A673 (cell line): ENCODE results near the gene NEDD9. TPM values are rescaled to one million over a fixed set of nuclear protein-coding genes. Genes with fewer than 3 reads are reported as not detected.
A peak's percentile ranks its signal among the peaks of the same experiment; 100 is the strongest.

Source experiments
- BruUV-seq: library from RNA; stranded (reverse); fragments of 400-500 nt; replicated peaks from 2 replicates; lab custom pipeline; 2021; lab: Mats Ljungman, UMichigan
- CTCF ChIA-PET: fragments of 300-600 bp; sonication (Branson Sonifier 250); formaldehyde crosslinking; loops from one replicate; lab custom pipeline; 2022; ENCODE audit warnings: antibody characterized with exemption; lab: Charles Lee
- POLR2A ChIA-PET: fragments of 300-600 bp; sonication (Branson Sonifier 250); formaldehyde crosslinking; loops from one replicate; lab custom pipeline; 2022; ENCODE audit warnings: antibody characterized with exemption; ENCODE audit not compliant: low non-redundant PET; lab: Charles Lee
- DNase-seq: peaks from one replicate; pipeline ENCODE4 v3.0.0-alpha.2; 2015; ENCODE audit warnings: low spot score
- H3K27ac ChIP-seq: fragments of 200-600 bp; sonication (generic); 2 replicates; pipeline ENCODE4 v1.5.1; 2016; ENCODE audit warnings: mixed run types, low read depth, mild to moderate bottlenecking, mixed read lengths, antibody characterized with exemption, low read length; ENCODE audit not compliant: poor library complexity, severe bottlenecking
- H3K27me3 ChIP-seq: fragments of 200-600 bp; sonication (generic); replicated peaks from 2 replicates; pipeline ENCODE4 v1.6.1; 2017; ENCODE audit warnings: mixed run types, low read depth, mild to moderate bottlenecking, mixed read lengths, antibody characterized with exemption, low read length; ENCODE audit not compliant: insufficient read depth, poor library complexity
- H3K36me3 ChIP-seq: fragments of 200-600 bp; sonication (generic); 2 replicates; pipeline ENCODE4 v1.6.1; 2016; ENCODE audit warnings: mixed run types, mild to moderate bottlenecking, mixed read lengths, antibody characterized with exemption, low read length; ENCODE audit not compliant: insufficient read depth, poor library complexity, severe bottlenecking
- H3K4me1 ChIP-seq: fragments of 200-600 bp; sonication (generic); 2 replicates; pipeline ENCODE4 v1.6.1; 2017; ENCODE audit warnings: mixed run types, mild to moderate bottlenecking, mixed read lengths, antibody characterized with exemption, low read length; ENCODE audit not compliant: insufficient read depth, poor library complexity, severe bottlenecking
- H3K4me3 ChIP-seq: fragments of 200-600 bp; sonication (generic); 2 replicates; pipeline ENCODE4 v1.5.1; 2016; ENCODE audit warnings: low read depth, mixed run types, mild to moderate bottlenecking, mixed read lengths, low read length; ENCODE audit not compliant: poor library complexity, severe bottlenecking
- H3K9me3 ChIP-seq: fragments of 200-600 bp; sonication (generic); 2 replicates; pipeline ENCODE4 v1.6.1; 2016; ENCODE audit warnings: mixed run types, low read depth, mild to moderate bottlenecking, mixed read lengths, antibody characterized with exemption, low read length; ENCODE audit not compliant: poor library complexity, severe bottlenecking
- EZH2 ChIP-seq: fragments of 200-600 bp; sonication (generic); IDR thresholded peaks from 2 replicates; pipeline ENCODE4 v1.6.1; 2017; ENCODE audit warnings: borderline replicate concordance, low read depth, mild to moderate bottlenecking, mixed read lengths, antibody characterized with exemption, low read length; ENCODE audit not compliant: poor library complexity, severe bottlenecking
- intact Hi-C: fragments of 100-400 bp; cut with micrococcal nuclease; formaldehyde crosslinking; loops from one replicate; pipeline ENCODE4 v1.10.0; 2022; ENCODE audit not compliant: unreplicated experiment
- total RNA-seq: library from RNA; stranded (reverse); gene quantifications from 2 replicates; pipeline ENCODE4 v1.2.3, GENCODE V29; 2021
- TF ChIP-seq, protein P1 (sequence below): fragments of 300-800, 200-600 bp; sonication (generic); conservative IDR thresholded peaks from 2 replicates; pipeline ENCODE4 v1.5.1; 2017; ENCODE audit warnings: low read depth, mild to moderate bottlenecking, antibody characterized with exemption, low read length, moderate library complexity, mixed read lengths

NEDD9 gene
- total RNA-seq, 1 experiment from 2014 or later = 6.6 TPM

DNA sequence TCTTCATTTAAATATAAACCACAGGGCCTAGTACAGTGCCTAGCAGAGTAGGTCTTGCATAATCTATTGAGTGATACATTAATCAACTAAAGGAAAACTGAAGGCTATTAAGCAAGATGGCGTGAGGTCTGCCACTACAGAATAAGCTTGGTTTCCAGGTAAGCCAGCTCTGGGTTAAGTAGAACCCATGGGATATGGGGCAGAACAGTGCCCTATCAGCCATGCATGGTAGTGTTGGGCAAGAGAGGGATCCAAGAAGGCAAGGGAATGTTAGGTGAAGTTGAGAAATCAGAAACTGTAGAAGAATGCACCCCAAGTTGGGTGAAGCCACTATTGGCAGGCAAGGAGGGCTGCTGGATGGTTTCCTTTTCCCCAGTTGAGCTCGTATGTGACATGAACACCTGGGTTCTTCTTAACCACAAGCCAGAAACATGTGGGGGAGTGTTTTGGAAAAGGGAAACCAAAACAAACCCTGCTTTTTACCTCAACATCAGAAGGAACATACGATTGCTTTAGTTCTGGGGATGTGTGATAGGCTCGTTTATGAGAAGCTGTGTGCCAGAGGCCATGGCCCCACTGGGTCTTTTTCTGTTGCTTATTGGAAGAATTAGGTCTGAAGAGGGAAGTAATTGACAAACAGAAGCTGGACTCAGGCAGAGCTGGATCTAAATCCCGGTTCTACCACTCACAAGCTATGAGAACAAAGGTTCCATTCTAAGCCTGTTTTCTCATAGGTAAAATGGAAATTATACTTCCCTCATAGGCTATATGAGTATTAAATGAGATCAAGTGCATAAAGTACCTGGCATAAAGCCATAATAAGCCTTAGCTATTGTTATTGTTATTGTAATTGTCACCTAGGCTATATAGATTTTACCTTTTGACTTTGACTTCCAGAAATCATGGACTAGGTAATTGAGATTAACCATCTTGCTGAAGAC lies 33.5 kb downstream of the NEDD9 start:
- ChIA-PET POLR2A (no interaction called here), CTCF (no interaction called here)
- Histone ChIP-seq H3K27ac (no peak overlapping the region), H3K4me1 (peaks cover 66% of the 10 kb centered on the region), H3K27me3 (no peaks in the 10 kb centered on the region), H3K36me3 (no peaks in the 10 kb centered on the region), H3K4me3 (no peak overlapping the region), H3K9me3 (no peaks in the 10 kb centered on the region)
- intact Hi-C loops = no loop called here
- no peak for TF ChIP-seq EZH2
- TF ChIP-seq, protein P1, sequence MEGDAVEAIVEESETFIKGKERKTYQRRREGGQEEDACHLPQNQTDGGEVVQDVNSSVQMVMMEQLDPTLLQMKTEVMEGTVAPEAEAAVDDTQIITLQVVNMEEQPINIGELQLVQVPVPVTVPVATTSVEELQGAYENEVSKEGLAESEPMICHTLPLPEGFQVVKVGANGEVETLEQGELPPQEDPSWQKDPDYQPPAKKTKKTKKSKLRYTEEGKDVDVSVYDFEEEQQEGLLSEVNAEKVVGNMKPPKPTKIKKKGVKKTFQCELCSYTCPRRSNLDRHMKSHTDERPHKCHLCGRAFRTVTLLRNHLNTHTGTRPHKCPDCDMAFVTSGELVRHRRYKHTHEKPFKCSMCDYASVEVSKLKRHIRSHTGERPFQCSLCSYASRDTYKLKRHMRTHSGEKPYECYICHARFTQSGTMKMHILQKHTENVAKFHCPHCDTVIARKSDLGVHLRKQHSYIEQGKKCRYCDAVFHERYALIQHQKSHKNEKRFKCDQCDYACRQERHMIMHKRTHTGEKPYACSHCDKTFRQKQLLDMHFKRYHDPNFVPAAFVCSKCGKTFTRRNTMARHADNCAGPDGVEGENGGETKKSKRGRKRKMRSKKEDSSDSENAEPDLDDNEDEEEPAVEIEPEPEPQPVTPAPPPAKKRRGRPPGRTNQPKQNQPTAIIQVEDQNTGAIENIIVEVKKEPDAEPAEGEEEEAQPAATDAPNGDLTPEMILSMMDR = no peak
- DNase-seq = no peak
- BruUV-seq = no TSS peak

DNA sequence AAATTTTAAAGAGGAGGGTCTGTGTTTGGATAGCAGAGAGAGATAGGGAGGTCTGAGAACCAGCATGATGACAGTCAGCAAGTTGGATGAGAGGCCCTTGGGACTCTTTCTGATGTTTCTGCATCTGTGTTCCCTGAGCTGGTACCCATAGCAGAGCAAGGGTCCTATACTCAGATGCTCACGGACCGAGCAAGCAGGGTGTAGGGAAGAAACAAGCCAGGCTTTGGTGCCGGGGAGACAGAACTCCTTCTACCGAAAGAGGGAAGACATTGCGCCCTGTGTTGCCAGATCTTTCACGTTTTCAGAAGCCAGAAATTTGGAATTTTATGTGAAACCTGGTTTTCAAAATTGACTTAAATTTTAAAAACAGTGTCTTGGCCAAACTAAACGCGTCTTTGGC lies 34.6 kb downstream of the NEDD9 start:
- no TSS peak for BruUV-seq
- no peaks in the 10 kb centered on the region for H3K36me3 ChIP-seq
- POLR2A ChIA-PET = no interaction called here
- CTCF ChIA-PET = no interaction called here
- H3K9me3 ChIP-seq = no peaks in the 10 kb centered on the region
- no peak overlapping the region for H3K4me3 ChIP-seq
- DNase-seq = no peak
- H3K4me1 ChIP-seq = peaks cover 61% of the 10 kb centered on the region
- H3K27me3 ChIP-seq = no peaks in the 10 kb centered on the region
- H3K27ac ChIP-seq = peak overlapping the region; percentile 72
- intact Hi-C loops = no loop called here
- TF ChIP-seq, protein P1 = no peak
- no peak for TF ChIP-seq EZH2

DNA sequence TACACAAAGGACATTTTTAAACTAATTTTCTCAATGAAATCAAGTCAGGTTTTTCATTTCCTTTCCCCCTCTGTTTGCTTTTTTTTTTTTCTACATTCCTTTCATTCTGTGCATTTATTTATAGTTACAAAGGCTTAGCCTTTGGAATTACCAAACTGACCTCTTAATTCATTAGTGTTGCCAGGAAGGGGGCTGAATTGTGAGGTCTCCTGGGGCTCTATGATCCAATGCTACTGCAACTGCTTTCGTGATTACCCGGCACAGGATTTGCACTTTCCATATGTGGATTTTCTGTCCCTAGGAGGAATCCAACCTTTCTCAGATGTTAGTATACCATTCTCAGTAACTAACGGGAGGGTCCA lies 35.3 kb downstream of the NEDD9 start:
- Histone ChIP-seq H3K4me3 (no peak overlapping the region), H3K9me3 (no peaks in the 10 kb centered on the region), H3K4me1 (peaks cover 54% of the 10 kb centered on the region), H3K36me3 (no peaks in the 10 kb centered on the region), H3K27ac (peak overlapping the region; percentile 72), H3K27me3 (no peaks in the 10 kb centered on the region)
- intact Hi-C loops = no loop called here
- no TSS peak for BruUV-seq
- ChIA-PET POLR2A (no interaction called here), CTCF (interaction anchor here (0.6 kb wide), 1 partner anchor 25 kb away, joined by 3 read pairs; no protein-coding TSS in a partner anchor)
- peak; percentile 81 for DNase-seq
- no peak for TF ChIP-seq EZH2
- TF ChIP-seq, protein P1 = no peak
